GM12878 (cell line): Measurements from ENCODE around the gene CLIP3. TPM values are rescaled to one million over a fixed set of nuclear protein-coding genes. Genes with fewer than 3 reads are reported as not detected.
"Not testable (repeated sequence)": the region's sequence is repeated elsewhere in the genome, so short reads cannot be mapped to it uniquely, and the experiment has no call there.

Source experiments
- ATAC-seq: fragments of 200-7000 bp; cut with Tn5 transposase; 3 replicates; pipeline ENCODE4 v1.9.1; 2020; ENCODE audit warnings: mild to moderate bottlenecking, moderate library complexity
- BruUV-seq: library from RNA; stranded (reverse); fragments of 400-500 nt; replicated peaks from 2 replicates; lab custom pipeline; 2021; lab: Mats Ljungman, UMichigan
- CTCF ChIA-PET: fragments of 300-600 bp; sonication (Branson Sonifier 250); formaldehyde crosslinking; extraction: SDS; loops from one replicate; lab custom pipeline; 2021; ENCODE audit warnings: inconsistent platforms; lab: Yijun Ruan, JAX
- POLR2A ChIA-PET: fragments of 350-600 bp; formaldehyde crosslinking; extraction: SDS; loops from one replicate; lab custom pipeline; 2021; ENCODE audit warnings: inconsistent platforms; lab: Charles Lee
- RAD21 ChIA-PET: fragments of 300-600 bp; sonication (Branson Sonifier 250); formaldehyde crosslinking; loops from one replicate; lab custom pipeline; 2023; ENCODE audit warnings: antibody characterized with exemption; ENCODE audit not compliant: unreplicated experiment; lab: Charles Lee
- SMC1A ChIA-PET: fragments of 300-600 bp; sonication (Branson Sonifier 250); formaldehyde crosslinking; loops from one replicate; lab custom pipeline; 2023; ENCODE audit not compliant: unreplicated experiment, uncharacterized antibody; lab: Charles Lee
- DNase-seq: peaks from one replicate; pipeline ENCODE4 v3.0.0-alpha.2; 2011; ENCODE audit warnings: low read depth, low spot score
- FAIRE-seq: peaks from 3 replicates; lab custom pipeline; 2011; peaks lifted over from hg19 to GRCh38; lab: Jason Lieb, UNC
- H2AFZ ChIP-seq: 2 replicates; pipeline ENCODE4 v1.6.0; 2011; ENCODE audit warnings: low read depth, low read length, control low read depth; ENCODE audit not compliant: control insufficient read depth
- H3K27ac ChIP-seq: 2 replicates; pipeline ENCODE4 v1.5.1; 2011; ENCODE audit warnings: control low read depth; ENCODE audit not compliant: control insufficient read depth, insufficient read depth
- H3K27me3 ChIP-seq, 2 experiments: replicated peaks in 1 of 2; 2 replicates each; pipeline versions ENCODE4 v1.6.0 to v1.6.1; 2011; ENCODE audit warnings: low read length in 1 of 2; ENCODE audit not compliant: control insufficient read depth in 2 of 2, insufficient read depth in 2 of 2
- H3K36me3 ChIP-seq, 2 experiments: 2 replicates each; pipeline ENCODE4 v1.5.1; 2011; ENCODE audit warnings: low read length in 1 of 2; ENCODE audit not compliant: control insufficient read depth in 2 of 2, insufficient read depth in 2 of 2
- H3K4me1 ChIP-seq: 2 replicates; pipeline ENCODE4 v1.6.1; 2011; ENCODE audit warnings: mild to moderate bottlenecking, low read length, moderate library complexity, mixed read lengths; ENCODE audit not compliant: control insufficient read depth, insufficient read depth
- H3K4me2 ChIP-seq: 2 replicates; pipeline ENCODE4 v1.6.0; 2011; ENCODE audit warnings: control low read depth; ENCODE audit not compliant: control insufficient read depth, insufficient read depth
- H3K4me3 ChIP-seq: fragments of 200-600 bp; sonication (generic); 2 replicates; pipeline ENCODE4 v1.5.1; 2016
- H3K79me2 ChIP-seq: 2 replicates; pipeline ENCODE4 v1.6.0; 2011; ENCODE audit warnings: low read length; ENCODE audit not compliant: control insufficient read depth, insufficient read depth
- H3K9ac ChIP-seq: 2 replicates; pipeline ENCODE4 v1.8.0; 2011; ENCODE audit warnings: low read length, control low read depth, mixed read lengths; ENCODE audit not compliant: control insufficient read depth, insufficient read depth
- H3K9me3 ChIP-seq: replicated peaks from 3 replicates; pipeline ENCODE4 v1.5.1; 2011; ENCODE audit warnings: mild to moderate bottlenecking, low read length; ENCODE audit not compliant: control insufficient read depth, insufficient read depth
- H4K20me1 ChIP-seq: 2 replicates; pipeline ENCODE4 v1.6.0; 2011; ENCODE audit not compliant: control insufficient read depth, insufficient read depth
- RFX5 ChIP-seq: IDR thresholded peaks from 2 replicates; pipeline ENCODE4 v1.6.1; 2011; ENCODE audit warnings: low read depth, low read length, improper control_type of control experiment
- WRNIP1 ChIP-seq: IDR thresholded peaks from 2 replicates; pipeline ENCODE4 v1.6.1; 2011; ENCODE audit warnings: low read depth, low read length, improper control_type of control experiment, borderline replicate concordance
- WGBS: methylation state at CpG from one replicate; pipeline ENCODE4 v1.1.6; 2016; ENCODE audit warnings: low lambda C conversion rate; ENCODE audit not compliant: insufficient replicate concordance, insufficient coverage; ENCODE audit errors: missing lambda C conversion rate; 5-methylcytosine and 5-hydroxymethylcytosine counted together
- in situ Hi-C: fragments of 300-500 bp; cut with MboI; formaldehyde crosslinking; loops from 9 replicates; pipeline ENCODE4 v1.14.3; 2018; ENCODE audit warnings: mixed read lengths
- intact Hi-C: fragments of 100-400 bp; cut with micrococcal nuclease; formaldehyde crosslinking; loops from one replicate; pipeline ENCODE4 v1.14.2; 2022; ENCODE audit not compliant: unreplicated experiment
- polyA plus RNA-seq, 11 experiments: library from polyadenylated mRNA; depleted of rRNA in 4 of 11; unstranded in 6 of 11; stranded (reverse) in 5 of 11; fragments of >200 nt; fragmentation: Nextera tagmentation in 4 of 11; fragmentation: Illumina TruSeq in 1 of 11; extraction: Ambion mirVana in 4 of 11; extraction: Trizol in 1 of 11; gene quantifications; 1 replicate in 1 of 11; 2 replicates in 10 of 11; pipeline versions ENCODE4 v1.2.1 to v1.2.3, GENCODE V29; 2011 to 2016; ENCODE audit warnings: inconsistent platforms in 2 of 11, missing spikeins in 2 of 11, low read depth in 1 of 11
- total RNA-seq, 4 experiments: library from RNA; depleted of rRNA in 3 of 4; stranded (reverse); fragments of >200 nt in 3 of 4; fragmentation: Illumina TruSeq in 1 of 4; extraction: Trizol in 1 of 4; gene quantifications; 2 replicates each; pipeline versions ENCODE4 v1.2.1 to v1.2.3, GENCODE V29; 2013 to 2021
- TF ChIP-seq, protein P1 (sequence below): fragments of 450-650 bp; formaldehyde crosslinking; IDR thresholded peaks from 2 replicates; pipeline ENCODE4 v1.4.0; 2020; ENCODE audit warnings: mild to moderate bottlenecking, moderate library complexity

CLIP3 gene
- total and polyA plus RNA-seq, 10 of the 15 experiments (the other 5 are each of a cell fraction or from before 2014, with no cell fraction given), result 0.09 to 2.7 (median 0.45) TPM; not detected in 1

DNA sequence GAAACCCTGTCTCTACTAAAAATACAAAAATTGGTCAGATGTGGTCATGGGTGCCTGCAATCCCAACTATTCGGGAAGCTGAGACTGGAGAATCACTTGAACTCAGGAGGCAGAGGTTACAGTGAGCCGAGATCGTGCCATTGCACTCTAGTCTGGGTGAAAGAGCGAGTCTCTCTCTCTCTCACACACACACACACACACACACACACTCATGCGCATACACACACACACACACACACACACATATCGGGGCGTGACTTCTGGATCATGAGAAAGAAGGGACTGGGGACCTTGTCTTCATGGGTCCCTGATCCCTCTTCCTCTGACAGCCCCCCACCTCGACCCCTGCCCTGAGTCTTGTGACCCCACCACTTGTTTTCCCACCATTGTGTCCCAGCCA is 49.5 kb downstream of the CLIP3 start (continued):
- TF ChIP-seq, protein P1, sequence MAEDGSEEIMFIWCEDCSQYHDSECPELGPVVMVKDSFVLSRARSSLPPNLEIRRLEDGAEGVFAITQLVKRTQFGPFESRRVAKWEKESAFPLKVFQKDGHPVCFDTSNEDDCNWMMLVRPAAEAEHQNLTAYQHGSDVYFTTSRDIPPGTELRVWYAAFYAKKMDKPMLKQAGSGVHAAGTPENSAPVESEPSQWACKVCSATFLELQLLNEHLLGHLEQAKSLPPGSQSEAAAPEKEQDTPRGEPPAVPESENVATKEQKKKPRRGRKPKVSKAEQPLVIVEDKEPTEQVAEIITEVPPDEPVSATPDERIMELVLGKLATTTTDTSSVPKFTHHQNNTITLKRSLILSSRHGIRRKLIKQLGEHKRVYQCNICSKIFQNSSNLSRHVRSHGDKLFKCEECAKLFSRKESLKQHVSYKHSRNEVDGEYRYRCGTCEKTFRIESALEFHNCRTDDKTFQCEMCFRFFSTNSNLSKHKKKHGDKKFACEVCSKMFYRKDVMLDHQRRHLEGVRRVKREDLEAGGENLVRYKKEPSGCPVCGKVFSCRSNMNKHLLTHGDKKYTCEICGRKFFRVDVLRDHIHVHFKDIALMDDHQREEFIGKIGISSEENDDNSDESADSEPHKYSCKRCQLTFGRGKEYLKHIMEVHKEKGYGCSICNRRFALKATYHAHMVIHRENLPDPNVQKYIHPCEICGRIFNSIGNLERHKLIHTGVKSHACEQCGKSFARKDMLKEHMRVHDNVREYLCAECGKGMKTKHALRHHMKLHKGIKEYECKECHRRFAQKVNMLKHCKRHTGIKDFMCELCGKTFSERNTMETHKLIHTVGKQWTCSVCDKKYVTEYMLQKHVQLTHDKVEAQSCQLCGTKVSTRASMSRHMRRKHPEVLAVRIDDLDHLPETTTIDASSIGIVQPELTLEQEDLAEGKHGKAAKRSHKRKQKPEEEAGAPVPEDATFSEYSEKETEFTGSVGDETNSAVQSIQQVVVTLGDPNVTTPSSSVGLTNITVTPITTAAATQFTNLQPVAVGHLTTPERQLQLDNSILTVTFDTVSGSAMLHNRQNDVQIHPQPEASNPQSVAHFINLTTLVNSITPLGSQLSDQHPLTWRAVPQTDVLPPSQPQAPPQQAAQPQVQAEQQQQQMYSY (CRISPR knock-in tag), result no peak
- no peak for TF ChIP-seq RFX5
- no peak for TF ChIP-seq WRNIP1
- TF ChIP-seq, all 136 proteins: peak for 0

DNA sequence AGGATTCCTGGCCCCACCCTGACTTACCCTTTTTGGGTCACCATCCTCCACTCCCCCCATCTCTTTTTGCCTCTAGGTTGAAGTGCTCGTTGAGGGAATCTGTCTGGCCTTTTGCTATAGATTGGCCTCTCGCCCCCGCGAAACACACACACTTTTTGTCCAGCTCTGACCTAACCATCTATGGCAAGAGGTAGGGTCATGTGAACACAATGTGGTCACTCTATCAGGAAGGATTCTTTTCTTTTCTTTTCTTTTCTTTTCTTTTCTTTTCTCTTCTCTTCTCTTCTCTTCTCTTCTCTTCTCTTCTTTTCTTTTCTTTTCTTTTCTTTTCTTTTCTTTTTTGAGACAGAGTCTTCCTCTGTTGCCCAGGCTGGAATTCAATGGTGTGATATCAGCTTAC is 51.7 kb downstream of the CLIP3 start:
- BruUV-seq, result not testable (repeated sequence)

More for the DNA sequence above, 51.7 kb downstream of the CLIP3 start:
- H2AFZ ChIP-seq, SMC1A ChIA-PET, CTCF ChIA-PET, H3K9me3 ChIP-seq, H3K4me2 ChIP-seq, RAD21 ChIA-PET, H3K27ac ChIP-seq, H3K79me2 ChIP-seq, H4K20me1 ChIP-seq, intact Hi-C loops, ATAC-seq, H3K27me3 ChIP-seq, FAIRE-seq, in situ Hi-C loops, H3K4me1 ChIP-seq, H3K4me3 ChIP-seq, POLR2A ChIA-PET, DNase-seq, H3K9ac ChIP-seq, H3K36me3 ChIP-seq: not testable (repeated sequence)
- 75% methylated on average over 4 of the region's 4 CpGs for WGBS
